Stimulated activated CD4-positive, alpha-beta T cell treated with anti-CD3 and anti-CD28 coated beads, TNF-alpha, amount 100 ng/mL, for 1 hour (primary cell): ENCODE measurements around the gene CRYGC.
A peak's percentile ranks its signal among the peaks of the same experiment; 100 is the strongest.

Experiments
- DNase-seq, 3 donors: peaks; one replicate each; pipeline ENCODE4 v3.0.0-alpha.2; 2020; ENCODE audit warnings: low read depth in 3 of 3, low spot score in 1 of 3

The CRYGC gene

GRCh38 chr2:208129744-208130711 is at the start of gene CRYGC:
CRYGC (minus strand) TSS chr2:208129828; CDS start chr2:208129792, 36 bp downstream.
- no peak for DNase-seq

GRCh38 chr2:208179028-208179609 is 49.5 kb upstream of the CRYGC start:
- no peak for DNase-seq

GRCh38 chr2:208175840-208176153 is 46.2 kb upstream of the CRYGC start:
- DNase-seq = no peak

- DNase-seq = peak; percentile 4 to 28 (median 9)
Observed at GRCh38 chr2:208175069-208175839, 45.6 kb upstream of the CRYGC start.

GRCh38 chr2:208174144-208174543 is 44.5 kb upstream of the CRYGC start:
- no peak for DNase-seq

GRCh38 chr2:208172125-208172524 is 42.5 kb upstream of the CRYGC start:
- no peak for DNase-seq

- DNase-seq = no peak
Observed at GRCh38 chr2:208164951-208165755, 35.5 kb upstream of the CRYGC start.

GRCh38 chr2:208163489-208163888 is 33.9 kb upstream of the CRYGC start, which contains the start of gene CRYGA:
CRYGA (minus strand) TSS chr2:208163589; CDS start chr2:208163556, 33 bp downstream.
- no peak for DNase-seq

GRCh38 chr2:208156439-208156838 is 26.8 kb upstream of the CRYGC start:
- no peak for DNase-seq

- no peak for DNase-seq
Observed at GRCh38 chr2:208153156-208153555, 23.5 kb upstream of the CRYGC start.

GRCh38 chr2:208150956-208151355 is 21.3 kb upstream of the CRYGC start:
- no peak for DNase-seq

GRCh38 chr2:208150094-208150493 is 20.5 kb upstream of the CRYGC start:
- no peak for DNase-seq

GRCh38 chr2:208148803-208149202 is 19.2 kb upstream of the CRYGC start:
- no peak for DNase-seq

GRCh38 chr2:208147759-208148158 is 18.1 kb upstream of the CRYGC start:
- DNase-seq = no peak

- no peak for DNase-seq
Observed at GRCh38 chr2:208147008-208147407, 17.4 kb upstream of the CRYGC start.

GRCh38 chr2:208146006-208146405 is 16.4 kb upstream of the CRYGC start, which contains the start of gene CRYGB:
CRYGB (minus strand) TSS chr2:208146158; CDS start chr2:208146120, 38 bp downstream.
- no peak for DNase-seq

GRCh38 chr2:208142925-208143799 is 13.5 kb upstream of the CRYGC start:
- no peak for DNase-seq

GRCh38 chr2:208142240-208142924 is 12.8 kb upstream of the CRYGC start:
- DNase-seq = no peak

- DNase-seq = no peak
Observed at GRCh38 chr2:208139447-208139846, 9.8 kb upstream of the CRYGC start.
